ENCODE data around the gene NFATC2. TPM values are rescaled to one million over a fixed set of nuclear protein-coding genes. Genes with fewer than 3 reads are reported as not detected.

The NFATC2 gene
- total RNA-seq, 4 donors from 2014 or later = 8.8 to 15.6 (median 13.0) TPM

DNA sequence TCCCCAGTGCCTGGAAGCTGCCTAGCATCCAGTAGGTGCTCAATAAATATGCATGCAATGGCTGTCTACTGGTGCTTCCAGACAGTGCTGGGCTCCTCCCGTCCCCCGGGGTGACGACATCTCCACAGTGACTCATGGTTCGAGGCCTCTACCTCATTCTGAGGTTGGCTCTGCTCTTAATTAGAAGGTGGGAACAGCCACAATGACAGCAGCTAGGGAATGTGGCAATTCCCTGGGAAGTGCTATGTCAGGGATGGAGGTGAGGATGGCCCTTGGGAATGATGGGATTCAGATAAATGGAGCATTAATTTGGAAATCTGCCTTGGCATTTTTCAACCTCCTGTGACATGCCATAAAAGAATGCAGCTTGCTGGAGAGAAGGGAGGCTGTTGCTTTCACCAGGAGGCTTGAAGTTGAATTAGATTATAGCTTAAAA, 43.5 kb upstream of the NFATC2 start:
- WGBS = 54% methylated on average over 4 of the region's 4 CpGs
- H3K27me3 ChIP-seq = no peaks in the 10 kb centered on the region
- H3K4me1 ChIP-seq = no peaks in the 10 kb centered on the region
- no peaks in the 10 kb centered on the region for H3K36me3 ChIP-seq
- TF ChIP-seq POLR2AphosphoS5 (IDR thresholded peaks at IDR 0.05) (no peak), EP300 (IDR thresholded peaks at IDR 0.05) (no peak), POLR2A (IDR thresholded peaks at IDR 0.05; ENCODE audit: low read depth) (no peak)
- TF ChIP-seq, protein P1, sequence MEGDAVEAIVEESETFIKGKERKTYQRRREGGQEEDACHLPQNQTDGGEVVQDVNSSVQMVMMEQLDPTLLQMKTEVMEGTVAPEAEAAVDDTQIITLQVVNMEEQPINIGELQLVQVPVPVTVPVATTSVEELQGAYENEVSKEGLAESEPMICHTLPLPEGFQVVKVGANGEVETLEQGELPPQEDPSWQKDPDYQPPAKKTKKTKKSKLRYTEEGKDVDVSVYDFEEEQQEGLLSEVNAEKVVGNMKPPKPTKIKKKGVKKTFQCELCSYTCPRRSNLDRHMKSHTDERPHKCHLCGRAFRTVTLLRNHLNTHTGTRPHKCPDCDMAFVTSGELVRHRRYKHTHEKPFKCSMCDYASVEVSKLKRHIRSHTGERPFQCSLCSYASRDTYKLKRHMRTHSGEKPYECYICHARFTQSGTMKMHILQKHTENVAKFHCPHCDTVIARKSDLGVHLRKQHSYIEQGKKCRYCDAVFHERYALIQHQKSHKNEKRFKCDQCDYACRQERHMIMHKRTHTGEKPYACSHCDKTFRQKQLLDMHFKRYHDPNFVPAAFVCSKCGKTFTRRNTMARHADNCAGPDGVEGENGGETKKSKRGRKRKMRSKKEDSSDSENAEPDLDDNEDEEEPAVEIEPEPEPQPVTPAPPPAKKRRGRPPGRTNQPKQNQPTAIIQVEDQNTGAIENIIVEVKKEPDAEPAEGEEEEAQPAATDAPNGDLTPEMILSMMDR (IDR thresholded peaks at IDR 0.05) = no peak
- no peak for DNase-seq (ENCODE audit: extremely low spot score)
- H3K27ac ChIP-seq (replicated peaks in 1 of 4) = no peak overlapping the region
- H3K4me3 ChIP-seq = no peak overlapping the region
- intact Hi-C loops (cut with DNase I) = no loop called here
- H3K9me3 ChIP-seq = no peaks in the 10 kb centered on the region

DNA sequence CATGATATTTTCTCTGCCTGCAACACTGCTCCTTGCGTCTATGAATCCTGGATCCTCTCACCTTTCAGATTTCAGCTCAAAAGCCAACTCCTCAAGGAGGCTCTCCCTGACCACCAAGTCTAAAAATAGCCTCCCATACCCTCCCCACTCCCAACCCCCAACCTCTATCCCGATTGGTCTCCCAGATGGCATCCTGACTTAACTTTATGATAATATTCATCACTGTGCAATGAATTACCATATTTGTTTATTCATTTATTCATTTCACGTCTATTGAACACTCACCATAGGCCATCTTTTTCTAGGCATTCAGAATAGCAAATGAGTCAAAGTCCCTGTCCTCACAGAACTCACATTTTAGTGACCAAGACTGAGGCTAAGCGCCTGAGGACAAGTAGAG, 42.6 kb upstream of the NFATC2 start:
- no peaks in the 10 kb centered on the region for H3K36me3 ChIP-seq
- H3K4me3 ChIP-seq = no peak overlapping the region
- intact Hi-C loops (cut with DNase I) = no loop called here
- H3K27me3 ChIP-seq = no peaks in the 10 kb centered on the region
- H3K27ac ChIP-seq (replicated peaks in 1 of 4) = no peak overlapping the region
- DNase-seq (ENCODE audit: extremely low spot score) = no peak
- no peak for TF ChIP-seq EP300 (IDR thresholded peaks at IDR 0.05)
- no peak for TF ChIP-seq POLR2AphosphoS5 (IDR thresholded peaks at IDR 0.05)
- TF ChIP-seq, protein P1 (IDR thresholded peaks at IDR 0.05) = no peak
- no peak for TF ChIP-seq POLR2A (IDR thresholded peaks at IDR 0.05; ENCODE audit: low read depth)
- WGBS = 88% methylated on average over 4 of the region's 4 CpGs
- H3K4me1 ChIP-seq = no peaks in the 10 kb centered on the region
- H3K9me3 ChIP-seq = no peaks in the 10 kb centered on the region

DNA sequence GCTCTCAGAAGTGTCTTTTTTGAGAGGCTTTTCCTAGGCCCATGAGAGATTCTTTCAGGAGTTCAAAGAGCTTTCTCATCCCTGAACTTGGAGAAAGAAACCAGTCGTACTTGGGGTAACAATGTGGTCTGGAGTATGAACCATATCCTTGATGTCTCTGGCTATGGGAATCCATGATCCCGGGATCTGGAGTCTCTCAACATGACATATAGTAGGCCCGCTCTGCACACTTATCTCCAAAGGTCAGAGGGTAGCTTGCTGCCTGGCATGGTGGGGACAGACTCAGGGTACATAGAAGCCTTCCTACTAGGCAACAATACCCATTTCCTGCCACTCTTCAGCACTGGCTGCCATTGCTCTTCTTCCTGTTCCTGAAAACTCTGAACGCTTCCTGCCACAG, 42.2 kb upstream of the NFATC2 start:
- no peak overlapping the region for H3K4me3 ChIP-seq
- H3K27me3 ChIP-seq = no peaks in the 10 kb centered on the region
- TF ChIP-seq, protein P1 (IDR thresholded peaks at IDR 0.05) = no peak
- TF ChIP-seq POLR2AphosphoS5 (IDR thresholded peaks at IDR 0.05) (no peak), POLR2A (IDR thresholded peaks at IDR 0.05; ENCODE audit: low read depth) (no peak), EP300 (IDR thresholded peaks at IDR 0.05) (no peak)
- 97% methylated on average over 4 of the region's 4 CpGs for WGBS
- intact Hi-C loops (cut with DNase I) = no loop called here
- no peaks in the 10 kb centered on the region for H3K4me1 ChIP-seq
- DNase-seq (ENCODE audit: extremely low spot score) = no peak
- no peaks in the 10 kb centered on the region for H3K9me3 ChIP-seq
- H3K36me3 ChIP-seq = no peaks in the 10 kb centered on the region
- no peak overlapping the region for H3K27ac ChIP-seq (replicated peaks in 1 of 4)

DNA sequence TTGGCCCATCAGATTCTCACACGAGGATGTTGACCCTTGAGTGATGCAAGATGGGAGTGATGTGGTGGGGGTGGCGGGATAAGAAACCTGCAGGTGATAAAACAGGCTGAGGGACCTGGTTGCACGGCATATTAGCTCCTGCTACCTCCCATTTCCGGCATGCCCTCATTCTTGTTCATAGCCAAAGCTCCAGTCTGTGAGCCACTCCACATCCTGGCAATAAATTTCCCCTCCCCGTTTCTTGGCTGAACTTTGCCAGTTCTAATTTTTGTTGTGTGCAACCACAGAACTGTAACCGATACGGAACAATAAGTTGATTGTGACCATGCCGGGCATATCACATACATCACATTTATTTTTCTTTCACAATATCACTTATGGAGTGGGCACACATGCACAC, 41.6 kb upstream of the NFATC2 start:
- H3K4me3 ChIP-seq = no peak overlapping the region
- H3K27ac ChIP-seq (replicated peaks in 1 of 4) = no peak overlapping the region
- intact Hi-C loops (cut with DNase I) = no loop called here
- H3K4me1 ChIP-seq = no peaks in the 10 kb centered on the region
- H3K36me3 ChIP-seq = no peaks in the 10 kb centered on the region
- no peaks in the 10 kb centered on the region for H3K9me3 ChIP-seq
- no peaks in the 10 kb centered on the region for H3K27me3 ChIP-seq
- WGBS = 85% methylated on average over 8 of the region's 8 CpGs
- DNase-seq (ENCODE audit: extremely low spot score) = no peak
- TF ChIP-seq EP300 (IDR thresholded peaks at IDR 0.05) (no peak), POLR2A (IDR thresholded peaks at IDR 0.05; ENCODE audit: low read depth) (no peak), POLR2AphosphoS5 (IDR thresholded peaks at IDR 0.05) (no peak)
- TF ChIP-seq, protein P1 (IDR thresholded peaks at IDR 0.05) = no peak

DNA sequence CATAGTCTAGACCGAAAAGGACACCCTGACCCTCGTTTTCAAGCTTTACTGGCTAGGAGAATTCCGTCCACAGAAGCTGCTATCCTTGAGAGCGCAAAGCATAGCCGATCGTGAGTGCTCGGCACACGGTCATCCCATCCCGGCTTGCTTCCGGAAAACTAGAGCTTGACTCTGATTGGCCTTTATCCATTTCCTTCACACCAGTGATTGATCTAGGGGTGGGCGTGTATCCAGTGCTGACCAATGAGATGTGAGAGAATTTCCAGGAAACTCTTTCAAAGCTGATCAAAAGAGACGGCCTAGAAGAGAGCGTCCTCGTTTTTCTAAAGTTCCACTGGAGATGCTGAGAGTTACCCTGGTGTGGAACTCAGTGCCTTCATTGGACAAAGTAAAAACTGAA, 41.0 kb upstream of the NFATC2 start:
- Histone ChIP-seq H3K36me3 (no peaks in the 10 kb centered on the region), H3K4me3 (no peak overlapping the region), H3K9me3 (no peaks in the 10 kb centered on the region), H3K27ac (replicated peaks in 1 of 4) (no peak overlapping the region), H3K27me3 (no peaks in the 10 kb centered on the region), H3K4me1 (no peaks in the 10 kb centered on the region)
- TF ChIP-seq, protein P1 (IDR thresholded peaks at IDR 0.05) = no peak
- TF ChIP-seq EP300 (IDR thresholded peaks at IDR 0.05) = no peak
- no peak for TF ChIP-seq POLR2A (IDR thresholded peaks at IDR 0.05; ENCODE audit: low read depth)
- TF ChIP-seq POLR2AphosphoS5 (IDR thresholded peaks at IDR 0.05) = no peak
- no peak for DNase-seq (ENCODE audit: extremely low spot score)
- intact Hi-C loops (cut with DNase I) = no loop called here
- 95% methylated on average over 14 of the region's 14 CpGs for WGBS

Measured in esophagus muscularis mucosa (tissue), 4 donors.